Measurements from ENCODE around the gene RXRA. TPM values are rescaled to one million over a fixed set of nuclear protein-coding genes. Genes with fewer than 3 reads are reported as not detected.

RXRA gene
- total RNA-seq, result 25.3 and 26.4 TPM in 2 replicates

- peak; percentile 99 for DNase-seq (ENCODE audit: insufficient read length, low spot score, missing footprints)
- peaks cover 43% of the 10 kb centered on the region for H3K4me1 ChIP-seq (ENCODE audit: insufficient read depth, low read length)
- no peak for TF ChIP-seq CTCF (IDR thresholded peaks at IDR 0.05; ENCODE audit: extremely low read depth, low read depth, low read length)
Observed at GRCh38 chr9:134325813-134326723, at the start of gene RXRA. Gene RXRA (plus strand): TSS chr9:134326455. CDS start chr9:134326632, 177 bp downstream.

GRCh38 chr9:134278286-134278685 lies 48.0 kb upstream of the RXRA start:
- H3K4me1 ChIP-seq (ENCODE audit: insufficient read depth, low read length), result no peaks in the 10 kb centered on the region
- H2AFZ ChIP-seq (ENCODE audit: low read length), result no peak overlapping the region
- H3K9me3 ChIP-seq (ENCODE audit: low read depth, low read length), result no peaks in the 10 kb centered on the region
- TF ChIP-seq CTCF (IDR thresholded peaks at IDR 0.05; ENCODE audit: extremely low read depth, low read depth, low read length), result no peak
- H3K4me2 ChIP-seq (ENCODE audit: insufficient read depth, low read length), result no peak overlapping the region
- no peak overlapping the region for H3K27ac ChIP-seq (ENCODE audit: low read depth, low read length)
- no peak for DNase-seq (ENCODE audit: insufficient read length, low spot score, missing footprints)
- H3K4me3 ChIP-seq (ENCODE audit: insufficient read depth, low read length), result no peak overlapping the region
- H3K79me2 ChIP-seq (ENCODE audit: insufficient read depth, low read length), result no peaks in the 10 kb centered on the region
- H3K36me3 ChIP-seq (ENCODE audit: insufficient read depth, low read length), result no peaks in the 10 kb centered on the region
- no peaks in the 10 kb centered on the region for H4K20me1 ChIP-seq (ENCODE audit: insufficient read depth, low read length)
- peaks cover 5% of the 10 kb centered on the region for H3K27me3 ChIP-seq (ENCODE audit: insufficient read depth, low read length)

More at GRCh38 chr9:134325813-134326723, at the start of gene RXRA:
- no peaks in the 10 kb centered on the region for H3K9me3 ChIP-seq (ENCODE audit: low read depth, low read length)
- peaks cover 41% of the 10 kb centered on the region for H4K20me1 ChIP-seq (ENCODE audit: insufficient read depth, low read length)
- no peaks in the 10 kb centered on the region for H3K27me3 ChIP-seq (ENCODE audit: insufficient read depth, low read length)
- peak within 1 kb of the TSS; percentile 84 for H3K4me3 ChIP-seq (ENCODE audit: insufficient read depth, low read length)
- H3K36me3 ChIP-seq (ENCODE audit: insufficient read depth, low read length), result no peaks in the 10 kb centered on the region
- H3K79me2 ChIP-seq (ENCODE audit: insufficient read depth, low read length), result peaks cover 43% of the 10 kb centered on the region
- H3K4me2 ChIP-seq (ENCODE audit: insufficient read depth, low read length), result peak within 1 kb of the TSS; percentile 97
- H3K27ac ChIP-seq (ENCODE audit: low read depth, low read length), result peak within 1 kb of the TSS; percentile 95
- H2AFZ ChIP-seq (ENCODE audit: low read length), result peak within 1 kb of the TSS; percentile 65

GRCh38 chr9:134278974-134279640 lies 47.1 kb upstream of the RXRA start:
- Histone ChIP-seq H3K36me3 (ENCODE audit: insufficient read depth, low read length) (no peaks in the 10 kb centered on the region), H3K9me3 (ENCODE audit: low read depth, low read length) (no peaks in the 10 kb centered on the region), H4K20me1 (ENCODE audit: insufficient read depth, low read length) (no peaks in the 10 kb centered on the region)

More at GRCh38 chr9:134278974-134279640, 47.1 kb upstream of the RXRA start:
- no peaks in the 10 kb centered on the region for H3K4me1 ChIP-seq (ENCODE audit: insufficient read depth, low read length)
- H3K4me3 ChIP-seq (ENCODE audit: insufficient read depth, low read length), result no peak overlapping the region
- H3K27me3 ChIP-seq (ENCODE audit: insufficient read depth, low read length), result peaks cover 3% of the 10 kb centered on the region
- no peak overlapping the region for H3K27ac ChIP-seq (ENCODE audit: low read depth, low read length)
- H3K79me2 ChIP-seq (ENCODE audit: insufficient read depth, low read length), result no peaks in the 10 kb centered on the region
- TF ChIP-seq CTCF (IDR thresholded peaks at IDR 0.05; ENCODE audit: extremely low read depth, low read depth, low read length), result no peak
- no peak overlapping the region for H2AFZ ChIP-seq (ENCODE audit: low read length)
- no peak overlapping the region for H3K4me2 ChIP-seq (ENCODE audit: insufficient read depth, low read length)
- DNase-seq (ENCODE audit: insufficient read length, low spot score, missing footprints), result no peak
